Measurements from ENCODE around the gene AS3MT. TPM values are rescaled to one million over a fixed set of nuclear protein-coding genes. Genes with fewer than 3 reads are reported as not detected.

The AS3MT gene, protein sequence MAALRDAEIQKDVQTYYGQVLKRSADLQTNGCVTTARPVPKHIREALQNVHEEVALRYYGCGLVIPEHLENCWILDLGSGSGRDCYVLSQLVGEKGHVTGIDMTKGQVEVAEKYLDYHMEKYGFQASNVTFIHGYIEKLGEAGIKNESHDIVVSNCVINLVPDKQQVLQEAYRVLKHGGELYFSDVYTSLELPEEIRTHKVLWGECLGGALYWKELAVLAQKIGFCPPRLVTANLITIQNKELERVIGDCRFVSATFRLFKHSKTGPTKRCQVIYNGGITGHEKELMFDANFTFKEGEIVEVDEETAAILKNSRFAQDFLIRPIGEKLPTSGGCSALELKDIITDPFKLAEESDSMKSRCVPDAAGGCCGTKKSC
- 4.7 and 6.0 TPM in 2 replicates for total RNA-seq

DNA sequence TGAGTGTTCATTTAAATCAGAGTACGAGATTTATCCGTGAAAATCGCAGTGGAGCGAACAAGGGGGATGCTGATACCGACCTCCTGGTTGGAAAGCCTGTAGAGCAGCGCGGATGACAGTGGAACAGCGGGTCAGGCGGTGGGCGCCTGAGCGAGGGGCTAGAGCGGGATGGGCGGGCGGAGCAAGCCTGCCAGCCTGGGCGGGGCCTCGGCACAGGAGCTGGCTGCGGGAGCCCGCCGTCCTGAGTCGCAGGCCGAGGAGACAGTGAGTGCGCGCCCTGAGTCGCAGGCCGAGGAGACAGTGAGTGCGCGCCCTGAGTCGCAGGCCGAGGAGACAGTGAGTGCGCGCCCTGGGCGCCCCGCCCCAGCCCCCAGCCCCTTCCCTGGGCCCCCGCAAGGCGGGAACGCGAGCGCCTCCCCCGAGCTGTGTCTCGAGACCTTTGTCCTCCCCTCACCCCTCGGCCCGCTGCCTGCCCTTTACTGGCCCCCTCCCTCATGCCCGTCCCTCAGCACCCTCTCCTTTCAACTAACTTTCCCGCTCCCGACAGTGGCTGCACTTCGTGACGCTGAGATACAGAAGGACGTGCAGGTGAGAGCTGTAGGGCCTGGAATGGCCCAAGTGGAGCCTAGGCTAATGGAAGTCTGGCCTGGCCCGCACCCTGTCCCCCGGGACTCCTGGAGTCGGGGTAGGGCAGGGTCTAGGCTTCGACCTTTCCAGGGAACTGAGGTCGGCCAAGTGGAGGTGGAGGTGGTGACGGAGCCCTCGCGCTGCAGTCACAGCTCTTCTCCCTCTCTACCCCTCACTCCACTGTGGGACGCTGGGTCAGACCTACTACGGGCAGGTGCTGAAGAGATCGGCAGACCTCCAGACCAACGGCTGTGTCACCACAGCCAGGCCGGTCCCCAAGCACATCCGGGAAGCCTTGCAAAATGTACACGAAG, at the start of gene AS3MT:
TSS of gene AS3MT (plus strand) at position 213 of the 941 bp plus-strand sequence. CDS start at position 336, 123 bp downstream.

DNA sequence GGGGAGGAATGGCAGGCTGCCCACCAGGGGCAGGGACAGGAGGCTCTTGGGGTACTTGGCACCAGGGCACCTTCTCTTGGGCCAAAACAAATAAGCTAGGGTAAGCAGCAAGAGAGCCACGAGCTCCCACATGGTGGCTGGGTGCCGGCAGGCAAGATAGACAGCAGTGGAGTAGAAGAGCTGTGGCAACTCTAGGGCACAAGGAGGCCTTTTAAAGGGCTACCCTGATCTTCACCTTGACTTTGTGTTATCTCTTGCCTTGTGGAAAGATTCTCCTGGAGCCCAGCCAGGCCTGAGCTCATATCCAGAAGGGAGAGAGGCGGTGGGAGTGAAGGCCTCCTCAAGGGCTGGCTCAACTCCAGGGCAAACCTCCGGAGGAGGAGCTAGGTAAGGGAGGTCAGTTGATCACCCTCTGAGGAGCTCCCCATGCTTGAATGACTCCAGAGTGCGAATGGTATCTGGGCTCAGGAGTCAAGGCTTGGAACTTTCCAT, 32.0 kb upstream of the AS3MT start, which contains the start of gene CYP17A1:
TSS of gene CYP17A1 (minus strand) at position 184 of the 492 bp plus-strand sequence. CDS start at position 132, 52 bp downstream.

DNA sequence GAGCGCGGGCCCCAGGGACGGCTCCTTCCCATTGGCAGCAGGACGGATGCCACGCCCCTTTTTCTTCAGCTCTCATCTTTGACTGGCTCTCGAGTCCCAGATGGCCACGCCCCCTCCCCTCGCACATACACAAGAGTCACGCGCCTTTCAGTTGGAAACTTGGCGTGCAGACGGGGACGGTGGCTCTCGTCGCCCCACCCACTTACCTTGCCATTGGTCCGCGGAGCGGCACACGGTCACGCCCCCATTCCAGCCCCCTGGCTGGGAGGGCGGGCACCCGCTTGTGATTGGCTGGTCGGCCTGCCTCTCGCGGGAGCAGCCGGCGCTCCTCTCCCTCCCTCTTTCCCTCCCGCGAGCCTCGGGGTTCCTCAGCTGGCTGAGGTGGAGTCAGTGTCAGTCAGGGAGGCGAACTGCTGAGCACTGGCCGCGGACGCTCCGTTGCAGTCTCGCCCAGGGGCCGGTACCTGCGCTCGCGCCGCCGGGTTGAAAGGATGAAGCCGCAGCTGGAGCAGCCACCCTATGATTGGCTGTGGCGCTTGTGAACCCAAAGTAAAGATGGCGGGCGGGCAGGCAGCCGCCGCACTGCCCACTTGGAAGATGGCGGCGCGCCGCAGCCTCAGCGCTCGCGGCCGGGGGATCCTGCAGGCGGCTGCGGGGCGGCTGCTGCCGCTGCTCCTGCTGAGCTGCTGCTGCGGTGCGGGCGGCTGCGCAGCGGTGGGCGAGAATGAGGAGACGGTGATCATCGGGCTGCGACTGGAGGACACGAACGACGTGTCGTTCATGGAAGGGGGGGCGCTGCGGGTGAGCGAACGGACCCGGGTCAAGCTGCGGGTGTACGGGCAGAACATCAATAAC, 48.9 kb downstream of the AS3MT start, which contains the start of gene CNNM2:
TSS of gene CNNM2 (plus strand) at position 333 of the 855 bp plus-strand sequence. CDS start at position 520, 187 bp downstream.

Other genes with a start within 250 kb of the AS3MT start
- 125 and 217 TPM in 2 replicates for gene TRIM8, start 225.0 kb upstream of the AS3MT start, total RNA-seq
- gene ARL3, start 155.1 kb upstream of the AS3MT start, total RNA-seq, result 6.2 and 6.8 TPM in 2 replicates
- 7.2 and 12.9 TPM in 2 replicates for gene SFXN2, start 154.8 kb upstream of the AS3MT start, total RNA-seq
- 42.9 and 94.7 TPM in 2 replicates for gene WBP1L, start 125.5 kb upstream of the AS3MT start, total RNA-seq
- 0.13 TPM in 1 of 2 replicates, not detected in the other for gene CYP17A1, start 32.1 kb upstream of the AS3MT start, total RNA-seq
- 14.0 and 31.2 TPM in 2 replicates for gene BORCS7, start 15.2 kb upstream of the AS3MT start, total RNA-seq
- gene CNNM2, start 48.8 kb downstream of the AS3MT start, total RNA-seq, result 2.1 and 7.9 TPM in 2 replicates